LoVo (cell line): Measurements from ENCODE around the gene IL11RA.
A peak's percentile ranks its signal among the peaks of the same experiment; 100 is the strongest.

ENCODE experiments used
- DNase-seq: peaks from one replicate; pipeline ENCODE4 v3.0.0-alpha.2; 2016; ENCODE audit warnings: low spot score

The IL11RA gene

GRCh38 chr9:34651876-34652601 is at the start of gene IL11RA:
Gene IL11RA (plus strand): TSS chr9:34652185. CDS start chr9:34655218, 3,033 bp downstream.
- peak; percentile 71 for DNase-seq

- DNase-seq, result peak; percentile 68
Measured at GRCh38 chr9:34603610-34604231, 48.3 kb upstream of the IL11RA start.

GRCh38 chr9:34606190-34606589 is 45.8 kb upstream of the IL11RA start:
- no peak for DNase-seq

GRCh38 chr9:34606905-34607304 is 45.1 kb upstream of the IL11RA start:
- DNase-seq, result no peak

- DNase-seq, result no peak
Measured at GRCh38 chr9:34607331-34607730, 44.7 kb upstream of the IL11RA start.

- DNase-seq, result no peak
Measured at GRCh38 chr9:34610434-34611206, 41.4 kb upstream of the IL11RA start.

- no peak for DNase-seq
Measured at GRCh38 chr9:34611251-34611810, 40.7 kb upstream of the IL11RA start.

GRCh38 chr9:34611811-34612787 is 39.9 kb upstream of the IL11RA start, which contains the start of gene RPP25L:
Gene RPP25L (minus strand): TSS chr9:34612097. CDS start chr9:34611296, 801 bp downstream.
- peak; percentile 86 for DNase-seq

- peak; percentile 82 for DNase-seq
Measured at GRCh38 chr9:34612788-34613390, 39.1 kb upstream of the IL11RA start.

GRCh38 chr9:34615132-34615531 is 36.9 kb upstream of the IL11RA start:
- no peak for DNase-seq

- DNase-seq, result peak; percentile 94
Measured at GRCh38 chr9:34620061-34620994, 31.7 kb upstream of the IL11RA start, which contains the start of gene DCTN3. Gene DCTN3 (minus strand): TSS chr9:34620495. CDS start chr9:34620464, 31 bp downstream.

GRCh38 chr9:34623374-34624235 is 28.4 kb upstream of the IL11RA start:
- DNase-seq, result no peak

GRCh38 chr9:34624475-34625185 is 27.4 kb upstream of the IL11RA start:
- DNase-seq, result no peak

- DNase-seq, result no peak
Measured at GRCh38 chr9:34625186-34625486, 26.8 kb upstream of the IL11RA start.

- no peak for DNase-seq
Measured at GRCh38 chr9:34627716-34628655, 24.0 kb upstream of the IL11RA start.

- DNase-seq, result peak; percentile 35
Measured at GRCh38 chr9:34628656-34629490, 23.1 kb upstream of the IL11RA start, which contains the start of gene ARID3C. Gene ARID3C (minus strand): TSS chr9:34629066. CDS start chr9:34628014, 1,052 bp downstream.
